ENCODE results near the gene SDR39U1. TPM values are rescaled to one million over a fixed set of nuclear protein-coding genes. Genes with fewer than 3 reads are reported as not detected.

SDR39U1 gene
- total RNA-seq, 4 donors from 2014 or later, result 16.1 to 36.0 (median 20.4) TPM

- H3K4me3 ChIP-seq, result no peak overlapping the region
- no peak for DNase-seq
- H3K9me3 ChIP-seq, result no peaks in the 10 kb centered on the region
- TF ChIP-seq POLR2A (IDR thresholded peaks at IDR 0.05), result no peak
- TF ChIP-seq CTCF (IDR thresholded peaks at IDR 0.05), result no peak
- 81 to 88% methylated on average over 7 to 8 of the region's 8 CpGs for WGBS, 2 donors
- intact Hi-C loops (cut with DNase I), result no loop called here
- peaks cover 25 to 65% (median 37%) of the 10 kb centered on the region in 3 donors for H3K4me1 ChIP-seq
- peaks cover 26 to 58% (median 26%) of the 10 kb centered on the region in 3 donors for H3K36me3 ChIP-seq
- H3K27me3 ChIP-seq, result no peaks in the 10 kb centered on the region
- peak overlapping the region; percentile 97 to 99 (median 99) for H3K27ac ChIP-seq
Observed at GRCh38 chr14:24440606-24441399, 1.8 kb downstream of the SDR39U1 start.

- peaks cover 26 to 66% (median 26%) of the 10 kb centered on the region in 3 donors for H3K36me3 ChIP-seq
Observed at GRCh38 chr14:24439830-24440605, 2.6 kb downstream of the SDR39U1 start.

GRCh38 chr14:24439257-24439656 lies 3.3 kb downstream of the SDR39U1 start:
- peaks cover 26 to 72% (median 26%) of the 10 kb centered on the region in 3 donors for H3K36me3 ChIP-seq
- no peak for DNase-seq

More at GRCh38 chr14:24439830-24440605, 2.6 kb downstream of the SDR39U1 start:
- 51 to 56% methylated on average over 6 to 11 of the region's 15 CpGs for WGBS, 2 donors
- DNase-seq, result no peak
- Histone ChIP-seq H3K9me3 (no peaks in the 10 kb centered on the region), H3K4me1 (peaks cover 25 to 72% (median 37%) of the 10 kb centered on the region in 3 donors), H3K27ac (peak overlapping the region in 1 of 4 donors; percentile 38), H3K4me3 (no peak overlapping the region), H3K27me3 (no peaks in the 10 kb centered on the region)
- intact Hi-C loops (cut with DNase I), result no loop called here
- no peak for TF ChIP-seq CTCF (IDR thresholded peaks at IDR 0.05)
- TF ChIP-seq POLR2A (IDR thresholded peaks at IDR 0.05), result no peak

GRCh38 chr14:24438223-24439097 lies 4.1 kb downstream of the SDR39U1 start:
- intact Hi-C loops (cut with DNase I), result no loop called here
- peak overlapping the region in 2 of 4 donors; percentile 70 to 78 for H3K27ac ChIP-seq
- H3K36me3 ChIP-seq, result peaks cover 26 to 80% (median 30%) of the 10 kb centered on the region in 3 donors
- no peaks in the 10 kb centered on the region for H3K27me3 ChIP-seq
- 56 to 62% methylated on average over 9 of the region's 9 CpGs for WGBS, 2 donors
- no peak overlapping the region for H3K4me3 ChIP-seq
- H3K4me1 ChIP-seq, result peaks cover 25 to 73% (median 37%) of the 10 kb centered on the region in 3 donors
- DNase-seq, result no peak
- TF ChIP-seq POLR2A (IDR thresholded peaks at IDR 0.05) (no peak), CTCF (IDR thresholded peaks at IDR 0.05) (no peak)
- H3K9me3 ChIP-seq, result no peaks in the 10 kb centered on the region

More at GRCh38 chr14:24439257-24439656, 3.3 kb downstream of the SDR39U1 start:
- peaks cover 25 to 76% (median 37%) of the 10 kb centered on the region in 3 donors for H3K4me1 ChIP-seq
- TF ChIP-seq POLR2A (IDR thresholded peaks at IDR 0.05), result no peak
- TF ChIP-seq CTCF (IDR thresholded peaks at IDR 0.05), result no peak
- 46 to 60% methylated on average over 1 of the region's 1 CpG for WGBS, 2 donors
- intact Hi-C loops (cut with DNase I), result no loop called here
- H3K4me3 ChIP-seq, result no peak overlapping the region
- no peaks in the 10 kb centered on the region for H3K27me3 ChIP-seq
- H3K27ac ChIP-seq, result no peak overlapping the region
- H3K9me3 ChIP-seq, result no peaks in the 10 kb centered on the region

All from esophagus squamous epithelium (tissue), 5 donors.